HL-60 (cell line): Measurements from ENCODE around the gene CDH23.

Experiments used
- DNase-seq, 2 experiments: peaks; one replicate each; pipeline ENCODE4 v3.0.0-alpha.2; 2010 to 2020; ENCODE audit warnings: low read depth in 1 of 2, low spot score in 1 of 2
- H3K27ac ChIP-seq: fragments of 250-450 bp; sonication (Bioruptor Pico); replicated peaks from 2 replicates; pipeline ENCODE4 v1.5.1; 2020; ENCODE audit warnings: mild to moderate bottlenecking, moderate library complexity
- H3K27me3 ChIP-seq: fragments of 250-450 bp; sonication (Bioruptor Pico); 2 replicates; pipeline ENCODE4 v1.5.1; 2021; ENCODE audit warnings: mild to moderate bottlenecking, moderate library complexity; ENCODE audit not compliant: insufficient read depth, poor library complexity, severe bottlenecking
- H3K4me3 ChIP-seq: replicated peaks from 2 replicates; pipeline ENCODE4 v1.5.1; 2011; ENCODE audit warnings: mild to moderate bottlenecking, control low read depth, low read length; ENCODE audit not compliant: insufficient read depth
- GABPA ChIP-seq: IDR thresholded peaks from 2 replicates; pipeline ENCODE4 v1.6.1; 2012; ENCODE audit warnings: low read depth
- POLR2AphosphoS5 ChIP-seq: IDR thresholded peaks from 2 replicates; pipeline ENCODE4 v1.6.1; 2012; ENCODE audit warnings: low read depth
- SPI1 ChIP-seq: IDR thresholded peaks from 2 replicates; pipeline ENCODE4 v1.6.1; 2012; ENCODE audit warnings: low read depth, mild to moderate bottlenecking, borderline replicate concordance
- TF ChIP-seq, protein P1 (sequence below): IDR thresholded peaks from 2 replicates; pipeline ENCODE4 v1.6.1; 2012; ENCODE audit warnings: low read depth; ENCODE audit not compliant: insufficient replicate concordance
- TF ChIP-seq, protein P2 (sequence below): IDR thresholded peaks from one replicate; pipeline ENCODE4 v1.5.1; 2011; ENCODE audit warnings: low read length, control low read depth, inconsistent platforms; ENCODE audit not compliant: insufficient read depth

CDH23 gene

DNA sequence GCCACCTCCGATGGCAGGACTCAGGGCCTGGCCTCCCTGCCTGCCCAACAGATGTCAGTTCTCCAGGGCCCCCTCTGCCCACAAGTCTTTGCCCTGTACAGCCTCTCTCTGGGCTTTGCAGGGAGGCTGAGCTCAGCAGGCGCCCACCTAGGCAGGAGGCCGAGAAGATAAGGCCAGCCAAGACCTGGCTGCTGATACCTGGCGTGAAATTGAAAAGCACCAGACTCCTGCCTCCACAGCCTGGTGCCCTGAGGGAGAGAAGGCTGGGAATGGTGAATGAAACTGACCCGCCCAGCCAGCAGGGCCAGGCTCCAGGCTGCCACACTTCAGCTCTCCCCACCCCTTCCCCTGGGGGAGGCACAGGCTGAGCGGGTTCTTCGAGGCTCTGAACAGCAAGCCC lies 145.8 kb downstream of the CDH23 start:
- TF ChIP-seq SPI1 (no peak), POLR2AphosphoS5 (no peak), GABPA (no peak)
- TF ChIP-seq, protein P1, sequence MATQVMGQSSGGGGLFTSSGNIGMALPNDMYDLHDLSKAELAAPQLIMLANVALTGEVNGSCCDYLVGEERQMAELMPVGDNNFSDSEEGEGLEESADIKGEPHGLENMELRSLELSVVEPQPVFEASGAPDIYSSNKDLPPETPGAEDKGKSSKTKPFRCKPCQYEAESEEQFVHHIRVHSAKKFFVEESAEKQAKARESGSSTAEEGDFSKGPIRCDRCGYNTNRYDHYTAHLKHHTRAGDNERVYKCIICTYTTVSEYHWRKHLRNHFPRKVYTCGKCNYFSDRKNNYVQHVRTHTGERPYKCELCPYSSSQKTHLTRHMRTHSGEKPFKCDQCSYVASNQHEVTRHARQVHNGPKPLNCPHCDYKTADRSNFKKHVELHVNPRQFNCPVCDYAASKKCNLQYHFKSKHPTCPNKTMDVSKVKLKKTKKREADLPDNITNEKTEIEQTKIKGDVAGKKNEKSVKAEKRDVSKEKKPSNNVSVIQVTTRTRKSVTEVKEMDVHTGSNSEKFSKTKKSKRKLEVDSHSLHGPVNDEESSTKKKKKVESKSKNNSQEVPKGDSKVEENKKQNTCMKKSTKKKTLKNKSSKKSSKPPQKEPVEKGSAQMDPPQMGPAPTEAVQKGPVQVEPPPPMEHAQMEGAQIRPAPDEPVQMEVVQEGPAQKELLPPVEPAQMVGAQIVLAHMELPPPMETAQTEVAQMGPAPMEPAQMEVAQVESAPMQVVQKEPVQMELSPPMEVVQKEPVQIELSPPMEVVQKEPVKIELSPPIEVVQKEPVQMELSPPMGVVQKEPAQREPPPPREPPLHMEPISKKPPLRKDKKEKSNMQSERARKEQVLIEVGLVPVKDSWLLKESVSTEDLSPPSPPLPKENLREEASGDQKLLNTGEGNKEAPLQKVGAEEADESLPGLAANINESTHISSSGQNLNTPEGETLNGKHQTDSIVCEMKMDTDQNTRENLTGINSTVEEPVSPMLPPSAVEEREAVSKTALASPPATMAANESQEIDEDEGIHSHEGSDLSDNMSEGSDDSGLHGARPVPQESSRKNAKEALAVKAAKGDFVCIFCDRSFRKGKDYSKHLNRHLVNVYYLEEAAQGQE = no peak
- TF ChIP-seq, protein P2, sequence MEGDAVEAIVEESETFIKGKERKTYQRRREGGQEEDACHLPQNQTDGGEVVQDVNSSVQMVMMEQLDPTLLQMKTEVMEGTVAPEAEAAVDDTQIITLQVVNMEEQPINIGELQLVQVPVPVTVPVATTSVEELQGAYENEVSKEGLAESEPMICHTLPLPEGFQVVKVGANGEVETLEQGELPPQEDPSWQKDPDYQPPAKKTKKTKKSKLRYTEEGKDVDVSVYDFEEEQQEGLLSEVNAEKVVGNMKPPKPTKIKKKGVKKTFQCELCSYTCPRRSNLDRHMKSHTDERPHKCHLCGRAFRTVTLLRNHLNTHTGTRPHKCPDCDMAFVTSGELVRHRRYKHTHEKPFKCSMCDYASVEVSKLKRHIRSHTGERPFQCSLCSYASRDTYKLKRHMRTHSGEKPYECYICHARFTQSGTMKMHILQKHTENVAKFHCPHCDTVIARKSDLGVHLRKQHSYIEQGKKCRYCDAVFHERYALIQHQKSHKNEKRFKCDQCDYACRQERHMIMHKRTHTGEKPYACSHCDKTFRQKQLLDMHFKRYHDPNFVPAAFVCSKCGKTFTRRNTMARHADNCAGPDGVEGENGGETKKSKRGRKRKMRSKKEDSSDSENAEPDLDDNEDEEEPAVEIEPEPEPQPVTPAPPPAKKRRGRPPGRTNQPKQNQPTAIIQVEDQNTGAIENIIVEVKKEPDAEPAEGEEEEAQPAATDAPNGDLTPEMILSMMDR = no peak
- no peak overlapping the region for H3K27ac ChIP-seq

DNA sequence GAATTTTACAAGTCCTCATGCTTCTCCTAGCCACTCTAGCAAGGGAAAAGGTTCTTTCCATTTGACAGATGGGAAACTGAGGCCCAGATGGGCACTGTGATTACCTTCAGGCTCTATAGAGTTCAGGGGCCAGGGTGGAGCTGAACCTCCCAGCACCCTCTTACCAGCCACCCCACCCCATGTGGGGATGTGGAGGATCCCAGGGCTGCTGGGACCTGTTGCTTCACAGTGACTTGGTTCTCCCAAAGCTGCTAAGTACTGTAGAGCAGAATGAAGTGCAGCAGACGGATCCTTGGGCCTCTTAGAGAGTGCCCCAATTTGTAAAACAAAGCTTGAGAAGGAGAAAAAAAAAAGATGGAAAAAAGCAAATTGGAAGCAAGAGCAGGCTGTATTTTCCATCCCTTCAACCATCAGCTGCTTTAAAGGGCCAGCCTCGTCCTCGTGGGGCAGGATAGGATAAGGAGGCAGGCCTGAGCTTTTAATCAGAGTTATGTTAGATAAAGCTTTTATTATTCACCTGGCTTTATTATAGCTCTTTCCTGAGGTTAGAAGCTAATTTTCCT lies 147.0 kb downstream of the CDH23 start:
- no peak for DNase-seq

More for the DNA sequence above, 145.8 kb downstream of the CDH23 start:
- Histone ChIP-seq H3K27me3 (no peaks in the 10 kb centered on the region), H3K4me3 (no peak overlapping the region)
- DNase-seq = no peak

DNA sequence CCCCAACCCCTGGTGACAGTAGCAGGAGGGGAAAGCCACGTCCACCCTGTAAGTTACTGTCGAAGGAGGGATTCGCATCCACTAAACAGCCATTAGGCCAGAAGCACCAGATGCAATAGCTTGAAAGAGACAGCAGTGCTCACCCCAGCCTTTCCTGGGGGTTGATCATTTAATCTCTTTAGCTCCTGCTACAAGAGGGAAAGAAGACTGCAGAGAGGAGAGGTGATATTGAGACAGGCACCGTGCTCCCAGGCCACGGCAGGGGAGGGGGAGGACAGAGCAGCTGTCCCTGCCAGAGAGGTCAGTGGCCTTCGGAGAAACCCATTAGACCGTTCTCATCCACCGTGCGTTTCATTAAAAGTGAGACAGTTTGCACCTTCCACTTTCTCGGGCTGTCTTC lies 148.3 kb downstream of the CDH23 start:
- no peak overlapping the region for H3K4me3 ChIP-seq
- no peak for DNase-seq
- H3K27ac ChIP-seq = no peak overlapping the region
- H3K27me3 ChIP-seq = no peaks in the 10 kb centered on the region
- TF ChIP-seq GABPA (no peak), POLR2AphosphoS5 (no peak), SPI1 (no peak)
- TF ChIP-seq, protein P1 = no peak

More for the DNA sequence above, 147.0 kb downstream of the CDH23 start:
- H3K27ac ChIP-seq = no peak overlapping the region
- TF ChIP-seq, protein P1 = no peak
- H3K4me3 ChIP-seq = no peak overlapping the region
- no peaks in the 10 kb centered on the region for H3K27me3 ChIP-seq

DNA sequence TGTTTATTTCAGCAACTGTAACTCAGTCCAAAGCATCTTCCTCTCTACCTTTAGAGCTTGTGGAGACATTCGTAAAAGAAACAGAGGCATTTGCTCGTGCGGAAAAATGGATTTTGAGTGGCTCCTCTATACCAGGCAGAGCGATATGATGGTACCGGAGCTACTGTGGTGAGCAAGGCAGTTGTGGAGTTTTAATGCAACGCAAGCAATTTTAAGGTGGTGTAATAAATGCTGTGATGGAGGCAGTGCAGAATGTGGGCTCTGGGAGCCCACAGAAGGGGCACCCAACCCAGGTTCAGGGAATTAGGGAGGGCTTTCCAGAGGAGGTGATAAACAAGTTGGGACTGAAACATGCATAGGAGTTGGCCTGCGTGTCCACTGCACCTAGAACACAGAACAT lies 149.5 kb downstream of the CDH23 start:
- Histone ChIP-seq H3K27me3 (no peaks in the 10 kb centered on the region), H3K4me3 (no peak overlapping the region), H3K27ac (no peak overlapping the region)
- no peak for DNase-seq
- TF ChIP-seq, protein P2 = no peak
- TF ChIP-seq GABPA (no peak), SPI1 (no peak), POLR2AphosphoS5 (no peak)
- TF ChIP-seq, protein P1 = no peak
